Progenitor cell of endocrine pancreas (in vitro differentiated cells): ENCODE results near the gene ZNF821. TPM values are rescaled to one million over a fixed set of nuclear protein-coding genes. Genes with fewer than 3 reads are reported as not detected.
"Not testable (repeated sequence)": the region's sequence is repeated elsewhere in the genome, so short reads cannot be mapped to it uniquely, and the experiment has no call there.

Experiments
- DNase-seq: peaks from one replicate; pipeline ENCODE4 v3.0.0; 2021; ENCODE audit warnings: low spot score; ENCODE audit not compliant: unreplicated experiment
- H3K27ac Mint-ChIP-seq: 2 replicates; pipeline ENCODE4 v1.8.0; 2021; ENCODE audit warnings: mild to moderate bottlenecking, moderate library complexity, mixed read lengths
- H3K27me3 Mint-ChIP-seq: 2 replicates; pipeline ENCODE4 v1.8.0; 2021; ENCODE audit warnings: mixed read lengths
- H3K36me3 Mint-ChIP-seq: 2 replicates; pipeline ENCODE4 v1.8.0; 2022; ENCODE audit warnings: mixed read lengths; ENCODE audit not compliant: insufficient read depth
- H3K4me1 Mint-ChIP-seq: 2 replicates; pipeline ENCODE4 v1.8.0; 2021; ENCODE audit warnings: low read depth, mixed read lengths
- H3K4me3 Mint-ChIP-seq: 2 replicates; pipeline ENCODE4 v1.8.0; 2021; ENCODE audit warnings: low read depth, mild to moderate bottlenecking, moderate library complexity, mixed read lengths
- H3K9me3 Mint-ChIP-seq: 2 replicates; pipeline ENCODE4 v1.8.0; 2021; ENCODE audit warnings: low read depth, mixed read lengths
- total RNA-seq: library from RNA; stranded (reverse); gene quantifications from 2 replicates; pipeline ENCODE4 v1.2.1, GENCODE V29; 2021
- TF ChIP-seq, protein P1 (sequence below): fragments of 200-600 bp; sonication (generic); IDR thresholded peaks from one replicate; pipeline ENCODE4 v1.5.0; 2021; ENCODE audit warnings: antibody characterized with exemption, mild to moderate bottlenecking; ENCODE audit not compliant: unreplicated experiment

The ZNF821 gene
- total RNA-seq, 1 donor from 2014 or later = 32.3 TPM

DNA sequence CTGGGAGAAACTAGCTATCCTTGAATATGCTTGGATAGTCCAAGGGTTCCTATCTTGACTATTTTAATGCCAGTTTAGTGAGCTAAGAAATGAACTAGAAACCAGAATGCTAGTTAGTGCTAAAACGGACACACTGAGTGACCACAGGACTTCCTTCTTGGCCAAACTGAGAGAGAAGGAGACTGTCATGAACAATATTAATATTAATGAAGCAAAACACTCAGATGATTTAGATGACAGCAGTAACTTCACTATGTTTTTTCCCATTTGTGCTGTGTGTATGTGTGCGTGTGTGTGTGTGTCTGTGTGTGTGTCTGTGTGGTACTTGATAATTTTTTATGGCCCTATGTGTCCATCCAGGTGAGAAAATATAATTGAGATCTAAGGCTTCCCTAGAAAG is 40.4 kb downstream of the ZNF821 start:
- Mint-ChIP-seq H3K36me3 (peaks cover 5% of the 10 kb centered on the region), H3K4me3 (no peak overlapping the region), H3K27me3 (no peaks in the 10 kb centered on the region), H3K9me3 (no peaks in the 10 kb centered on the region), H3K27ac (no peak overlapping the region), H3K4me1 (peaks cover 13% of the 10 kb centered on the region)
- TF ChIP-seq, protein P1, sequence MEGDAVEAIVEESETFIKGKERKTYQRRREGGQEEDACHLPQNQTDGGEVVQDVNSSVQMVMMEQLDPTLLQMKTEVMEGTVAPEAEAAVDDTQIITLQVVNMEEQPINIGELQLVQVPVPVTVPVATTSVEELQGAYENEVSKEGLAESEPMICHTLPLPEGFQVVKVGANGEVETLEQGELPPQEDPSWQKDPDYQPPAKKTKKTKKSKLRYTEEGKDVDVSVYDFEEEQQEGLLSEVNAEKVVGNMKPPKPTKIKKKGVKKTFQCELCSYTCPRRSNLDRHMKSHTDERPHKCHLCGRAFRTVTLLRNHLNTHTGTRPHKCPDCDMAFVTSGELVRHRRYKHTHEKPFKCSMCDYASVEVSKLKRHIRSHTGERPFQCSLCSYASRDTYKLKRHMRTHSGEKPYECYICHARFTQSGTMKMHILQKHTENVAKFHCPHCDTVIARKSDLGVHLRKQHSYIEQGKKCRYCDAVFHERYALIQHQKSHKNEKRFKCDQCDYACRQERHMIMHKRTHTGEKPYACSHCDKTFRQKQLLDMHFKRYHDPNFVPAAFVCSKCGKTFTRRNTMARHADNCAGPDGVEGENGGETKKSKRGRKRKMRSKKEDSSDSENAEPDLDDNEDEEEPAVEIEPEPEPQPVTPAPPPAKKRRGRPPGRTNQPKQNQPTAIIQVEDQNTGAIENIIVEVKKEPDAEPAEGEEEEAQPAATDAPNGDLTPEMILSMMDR = no peak
- DNase-seq = no peak

DNA sequence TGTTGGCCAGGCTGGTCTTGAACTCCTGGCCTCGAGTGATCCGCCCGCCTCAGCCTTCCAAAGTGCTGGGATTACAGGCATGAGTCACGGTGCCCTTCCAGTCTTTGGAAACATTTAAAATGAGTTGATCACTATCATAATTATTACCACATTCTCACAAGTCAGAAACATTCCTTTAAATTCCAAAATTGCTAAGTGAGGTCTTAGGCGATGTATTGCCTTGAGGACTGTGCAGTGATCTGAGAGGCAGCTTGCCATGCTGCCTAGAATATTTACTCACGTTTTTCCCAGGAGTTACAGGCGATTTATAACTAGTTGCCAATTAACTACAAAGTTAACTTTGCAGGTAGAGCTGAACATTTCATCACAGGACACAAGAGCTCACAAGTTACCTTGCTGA is 43.9 kb downstream of the ZNF821 start:
- TF ChIP-seq, protein P1 = no peak
- no peaks in the 10 kb centered on the region for H3K4me1 Mint-ChIP-seq
- no peak for DNase-seq
- H3K27me3 Mint-ChIP-seq = no peaks in the 10 kb centered on the region
- no peaks in the 10 kb centered on the region for H3K9me3 Mint-ChIP-seq
- no peaks in the 10 kb centered on the region for H3K36me3 Mint-ChIP-seq
- no peak overlapping the region for H3K27ac Mint-ChIP-seq
- H3K4me3 Mint-ChIP-seq = no peak overlapping the region

DNA sequence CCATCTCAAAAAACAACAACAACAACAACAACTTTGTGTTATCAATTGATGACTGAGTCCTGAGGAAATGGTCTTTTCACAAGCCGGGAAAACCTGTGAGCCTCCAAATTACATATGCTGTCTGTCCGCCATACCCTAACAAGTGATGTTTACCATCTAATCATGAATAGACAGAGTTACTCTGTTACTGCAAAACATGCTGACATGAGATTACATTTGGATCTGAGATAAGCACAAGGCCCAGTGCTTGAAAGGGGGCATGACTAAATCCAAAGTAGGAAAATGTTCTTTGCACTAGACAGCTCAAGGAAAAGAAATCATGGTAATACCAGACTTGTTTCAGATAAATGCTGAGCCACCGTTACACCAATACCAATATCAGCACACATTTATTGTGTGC is 46.8 kb downstream of the ZNF821 start:
- Mint-ChIP-seq H3K27me3 (no peaks in the 10 kb centered on the region), H3K4me3 (no peak overlapping the region), H3K9me3 (no peaks in the 10 kb centered on the region), H3K4me1 (no peaks in the 10 kb centered on the region), H3K27ac (no peak overlapping the region), H3K36me3 (no peaks in the 10 kb centered on the region)
- no peak for DNase-seq
- TF ChIP-seq, protein P1 = no peak

DNA sequence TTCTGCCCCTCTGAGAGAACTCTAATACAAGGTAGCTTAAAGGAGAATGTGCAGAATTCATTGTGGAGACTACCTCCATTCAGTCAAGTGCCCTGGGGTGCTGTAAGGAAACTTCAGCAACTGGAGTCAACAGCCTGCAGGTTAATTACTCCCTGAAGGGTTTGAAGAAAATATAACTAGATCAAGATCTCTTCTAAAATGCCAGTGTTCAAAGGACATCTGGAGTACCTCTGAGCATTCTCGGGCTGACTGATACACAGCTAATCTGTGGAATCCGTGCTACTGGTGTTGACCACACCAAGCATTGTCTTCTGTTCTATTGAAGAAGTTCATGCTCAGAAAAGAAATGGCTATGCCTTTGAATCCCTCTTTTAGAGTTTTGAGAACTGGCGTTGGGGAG is 49.7 kb downstream of the ZNF821 start:
- Mint-ChIP-seq H3K36me3 (no peaks in the 10 kb centered on the region), H3K27me3 (no peaks in the 10 kb centered on the region), H3K4me1 (no peaks in the 10 kb centered on the region), H3K9me3 (no peaks in the 10 kb centered on the region), H3K4me3 (no peak overlapping the region), H3K27ac (no peak overlapping the region)
- TF ChIP-seq, protein P1 = no peak
- no peak for DNase-seq

DNA sequence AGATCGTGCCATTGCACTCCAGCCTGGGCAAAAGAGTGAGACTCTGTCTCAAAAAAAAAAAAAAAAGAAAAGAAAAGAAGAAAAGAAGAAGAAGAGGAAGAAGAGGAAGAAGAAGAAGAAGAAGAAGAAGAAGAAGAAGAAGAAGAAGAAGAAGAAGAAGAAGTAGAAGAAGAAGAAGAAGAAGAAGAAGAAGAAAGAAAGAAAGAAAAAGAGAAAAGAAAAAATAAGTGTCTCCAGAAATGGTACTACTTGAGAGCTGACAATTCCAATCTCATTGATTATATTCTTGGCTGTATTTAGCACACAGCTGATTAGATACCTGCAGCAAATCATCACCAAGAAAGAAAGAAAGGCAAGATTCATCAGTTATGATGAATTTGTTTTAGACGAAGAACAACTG is 51.9 kb downstream of the ZNF821 start:
- H3K27me3 Mint-ChIP-seq, H3K9me3 Mint-ChIP-seq, H3K36me3 Mint-ChIP-seq, DNase-seq, H3K27ac Mint-ChIP-seq, H3K4me1 Mint-ChIP-seq, H3K4me3 Mint-ChIP-seq: not testable (repeated sequence)

DNA sequence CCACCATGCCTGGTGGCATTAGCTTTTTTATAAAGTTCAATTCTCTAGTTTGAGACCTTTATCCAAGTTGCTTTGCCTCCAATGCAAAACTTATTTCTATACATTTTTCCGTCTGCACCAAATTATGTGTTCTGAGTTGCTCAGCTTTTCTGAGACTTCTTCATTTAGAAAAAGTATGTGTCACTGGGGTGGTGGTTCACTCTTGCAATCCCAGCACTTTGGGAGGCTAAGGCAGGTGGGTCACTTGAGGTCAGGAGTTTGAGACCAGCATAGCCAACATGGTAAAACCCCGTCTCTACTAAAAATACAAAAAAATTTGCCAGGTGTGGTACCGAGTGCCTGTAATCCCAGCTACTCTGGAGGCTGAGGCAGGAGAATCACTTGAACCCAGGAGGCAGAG is 52.3 kb downstream of the ZNF821 start:
- not testable (repeated sequence) for H3K36me3 Mint-ChIP-seq, DNase-seq, H3K27me3 Mint-ChIP-seq, H3K27ac Mint-ChIP-seq, H3K9me3 Mint-ChIP-seq, H3K4me1 Mint-ChIP-seq, H3K4me3 Mint-ChIP-seq

DNA sequence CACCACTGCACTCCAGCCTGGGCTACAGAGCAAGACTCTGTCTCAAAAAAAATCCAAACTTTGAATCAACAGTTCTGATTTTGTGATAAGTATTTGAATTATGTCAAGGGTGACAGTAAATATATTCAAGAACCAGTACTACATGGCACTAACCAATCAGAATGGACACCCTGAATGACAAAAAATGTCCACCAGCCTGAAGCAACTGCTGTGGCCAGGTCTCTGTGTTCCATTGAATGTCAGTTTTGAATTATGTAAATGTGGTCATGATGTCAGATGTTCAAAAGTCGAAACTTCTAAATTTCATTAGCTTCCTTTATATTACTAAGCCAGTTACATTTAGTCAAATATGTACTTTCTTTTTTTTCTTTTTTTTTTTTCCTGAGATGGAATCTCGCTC is 53.6 kb downstream of the ZNF821 start:
- no peaks in the 10 kb centered on the region for H3K36me3 Mint-ChIP-seq
- TF ChIP-seq, protein P1 = no peak
- no peak overlapping the region for H3K27ac Mint-ChIP-seq
- H3K4me1 Mint-ChIP-seq = no peaks in the 10 kb centered on the region
- no peaks in the 10 kb centered on the region for H3K9me3 Mint-ChIP-seq
- no peak overlapping the region for H3K4me3 Mint-ChIP-seq
- DNase-seq = no peak
- no peaks in the 10 kb centered on the region for H3K27me3 Mint-ChIP-seq
